GM21786 (cell line): ENCODE measurements around the gene NCAN.
"Not testable (repeated sequence)": the region's sequence is repeated elsewhere in the genome, so short reads cannot be mapped to it uniquely, and the experiment has no call there.

Experiments
- ATAC-seq: cut with Tn5 transposase; IDR thresholded peaks from one replicate; pipeline ENCODE4 v1.9.1; 2021; ENCODE audit not compliant: unreplicated experiment

NCAN gene

DNA sequence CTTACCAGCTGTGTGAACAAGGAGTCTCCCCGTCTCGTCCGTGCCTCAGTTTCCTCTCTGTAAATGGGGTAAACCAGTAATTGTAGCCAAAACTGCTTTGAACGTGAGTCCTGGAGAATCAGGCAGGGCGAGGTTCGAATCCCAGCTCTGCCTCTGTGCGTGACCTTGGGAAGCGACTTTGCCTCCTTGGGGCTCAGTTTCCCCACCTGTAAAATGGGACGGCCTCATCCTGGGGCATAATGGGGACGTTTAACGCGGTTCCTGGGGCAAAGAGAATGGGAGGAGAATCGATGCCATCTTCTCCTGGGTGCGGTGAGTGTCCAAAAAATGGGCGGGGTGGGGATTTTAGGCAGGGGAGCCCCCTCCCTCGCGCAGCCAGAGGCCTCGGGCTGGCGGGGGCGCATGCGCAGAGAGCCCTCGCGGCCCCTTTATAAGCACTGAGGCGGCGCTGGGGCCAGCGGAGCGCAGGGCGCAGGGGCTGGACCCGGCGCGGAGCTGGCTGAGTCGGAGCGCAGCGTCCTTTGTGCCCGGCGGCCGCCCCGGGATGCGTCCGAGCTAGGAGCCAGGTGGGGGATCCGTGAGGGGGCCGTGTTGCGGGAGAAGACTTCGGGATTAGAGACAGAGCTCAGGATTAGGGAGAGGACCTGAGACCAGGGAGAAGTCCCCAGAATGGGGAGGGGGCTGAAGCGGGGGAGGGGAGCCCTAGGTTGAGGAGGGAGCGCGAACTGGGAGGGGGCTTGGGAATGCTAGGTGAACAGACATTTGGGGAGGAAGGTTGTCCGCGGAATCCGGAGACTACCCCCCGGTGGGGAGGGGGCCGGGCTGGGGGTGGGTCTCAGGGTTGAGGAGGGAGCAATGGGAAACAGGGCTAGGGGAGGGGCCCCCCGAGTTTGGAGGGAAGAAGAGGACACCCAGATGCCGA is at the start of gene NCAN:
NCAN (plus strand) TSS at position 460 of the 922 bp plus-strand sequence. CDS start 4,996 bp downstream, outside the sequence.
- ATAC-seq, result no peak

DNA sequence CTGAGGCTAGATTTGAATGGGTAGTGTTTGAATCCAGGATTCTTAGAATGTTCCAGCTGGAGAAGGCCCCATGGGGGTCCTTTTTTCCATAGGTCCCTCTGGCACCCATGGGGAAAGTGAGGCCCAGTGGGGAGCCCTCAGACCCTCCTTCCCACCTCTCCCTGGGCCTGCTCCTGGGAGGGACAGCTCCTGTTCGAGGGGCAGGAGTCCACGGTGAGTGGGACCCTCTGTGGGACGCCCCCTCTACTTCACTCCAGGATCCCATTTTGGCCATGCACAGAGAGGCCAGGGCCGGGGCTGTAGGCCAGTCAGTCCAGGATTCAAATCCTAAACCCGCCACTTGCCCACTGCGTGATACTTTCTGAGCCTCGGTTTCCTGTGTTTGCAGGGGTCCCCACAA is 49.3 kb upstream of the NCAN start:
- no peak for ATAC-seq

DNA sequence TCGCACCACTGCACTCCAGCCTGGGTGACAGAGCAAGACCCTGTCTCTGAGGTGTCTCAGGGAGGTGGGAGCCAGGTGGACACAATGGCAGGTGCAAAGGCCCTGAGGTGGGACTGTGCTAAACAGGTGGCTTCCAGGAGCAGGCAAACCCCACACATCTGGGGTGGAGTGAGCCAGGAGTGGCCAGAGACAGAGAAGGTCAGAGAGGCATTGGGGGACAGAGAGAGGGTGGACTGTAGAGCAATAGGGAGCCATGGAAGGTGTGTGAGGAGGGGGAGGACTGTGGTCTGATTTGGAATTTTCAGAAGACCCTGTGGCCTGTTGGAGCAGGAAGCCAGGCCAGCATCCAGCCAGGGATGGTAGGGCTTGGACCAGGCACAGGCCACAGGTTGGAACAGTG is 46.4 kb upstream of the NCAN start:
- no peak for ATAC-seq

DNA sequence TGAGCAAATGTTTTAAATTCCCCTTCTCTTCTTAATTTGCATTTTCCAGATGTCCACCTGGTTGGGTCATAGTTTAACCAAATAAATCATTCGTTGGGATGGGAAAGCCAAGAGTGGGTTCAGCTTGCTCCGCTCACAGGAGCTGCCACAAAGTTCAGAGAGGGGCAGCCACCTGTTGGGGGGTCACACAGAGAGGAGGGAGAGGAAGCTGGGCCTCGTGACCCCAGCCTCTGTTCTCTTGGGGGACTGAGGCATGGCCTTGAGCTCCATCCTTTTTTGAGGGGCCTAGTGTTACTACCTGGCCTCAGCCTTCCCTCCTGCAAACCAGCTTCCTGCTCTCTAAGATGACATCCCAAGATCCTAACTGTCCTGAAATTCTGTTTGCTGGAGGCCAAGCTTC is 44.1 kb upstream of the NCAN start:
- ATAC-seq, result no peak

DNA sequence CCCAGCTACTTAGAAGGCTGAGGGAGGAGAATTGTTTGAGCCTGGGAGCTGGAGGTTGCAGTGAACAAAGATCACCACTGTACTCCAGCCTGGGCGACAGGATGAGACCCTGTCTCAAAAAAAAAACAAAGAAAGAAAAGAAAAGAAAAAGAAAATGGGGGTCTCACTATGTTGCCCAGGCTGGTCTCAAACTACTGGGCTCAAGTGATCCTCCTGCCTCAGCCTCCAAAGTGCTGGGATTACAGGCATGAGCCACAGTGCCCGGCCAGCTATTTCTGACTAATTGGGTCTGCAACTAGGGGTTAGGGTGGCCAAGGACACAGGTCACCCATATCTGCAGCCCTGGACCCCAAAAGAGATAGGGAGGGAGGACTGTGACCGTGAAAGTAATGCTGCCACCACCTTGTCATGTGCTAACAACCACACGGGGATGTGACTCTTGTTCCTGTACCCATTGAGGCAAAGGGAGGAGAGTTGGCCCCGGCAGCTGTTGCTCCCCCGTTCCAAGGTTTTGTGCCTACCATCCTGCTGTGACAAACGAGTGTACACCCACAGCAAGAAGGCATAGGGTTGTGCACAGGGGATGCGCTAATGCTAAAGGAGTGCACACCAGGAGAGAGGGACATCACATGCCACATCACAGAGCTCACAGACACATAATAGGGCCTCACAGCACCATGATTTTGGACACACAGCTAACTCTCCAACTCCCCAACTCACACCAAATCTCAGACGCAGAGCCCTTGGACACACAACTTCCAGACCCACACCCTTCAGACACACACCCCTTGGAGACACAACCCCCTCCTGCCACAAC is 42.3 kb upstream of the NCAN start:
- ATAC-seq, result no peak

DNA sequence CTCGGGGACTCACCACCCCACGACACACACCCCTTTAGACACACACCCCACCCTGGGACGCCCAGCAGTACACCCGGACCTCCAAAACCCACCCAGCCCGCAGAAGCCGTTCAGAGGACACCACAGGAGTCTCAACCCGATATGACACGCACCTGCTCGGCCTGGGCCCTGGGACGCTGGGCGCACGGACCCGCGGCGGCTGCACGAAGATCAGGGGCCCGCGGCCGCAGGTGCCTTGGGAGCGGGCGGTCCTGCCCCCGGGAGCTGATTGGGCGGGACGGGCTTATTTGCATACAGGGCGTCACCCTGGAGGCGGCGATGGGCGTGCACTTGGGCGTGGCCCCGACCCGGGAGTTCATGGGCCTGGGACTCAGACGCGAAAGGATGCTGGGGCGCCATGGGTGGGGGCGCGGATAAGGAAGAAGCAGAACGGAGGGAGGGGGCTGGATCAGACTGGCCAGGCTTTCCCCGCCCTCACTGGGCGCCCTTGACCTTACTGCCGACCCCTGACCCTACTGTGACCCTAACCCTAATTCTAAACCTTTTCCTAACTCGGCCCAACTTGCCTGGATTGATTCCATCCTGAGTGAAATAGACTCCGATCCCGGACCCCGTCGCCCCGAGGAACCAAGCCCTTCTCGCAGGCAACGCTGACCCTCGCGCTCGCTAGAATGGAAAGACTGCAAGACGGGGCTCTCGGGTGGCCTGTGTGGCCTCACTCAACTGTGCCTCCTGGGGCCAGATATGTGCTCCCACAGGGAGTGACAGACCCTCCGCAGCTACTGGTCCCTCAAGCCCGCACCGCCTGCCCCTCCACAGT is 41.5 kb upstream of the NCAN start, which contains the start of gene MEF2B:
MEF2B (minus strand) TSS at position 211 of the 820 bp plus-strand sequence. CDS start 19,528 bp downstream, outside the sequence.
- ATAC-seq, result peak; percentile 75

DNA sequence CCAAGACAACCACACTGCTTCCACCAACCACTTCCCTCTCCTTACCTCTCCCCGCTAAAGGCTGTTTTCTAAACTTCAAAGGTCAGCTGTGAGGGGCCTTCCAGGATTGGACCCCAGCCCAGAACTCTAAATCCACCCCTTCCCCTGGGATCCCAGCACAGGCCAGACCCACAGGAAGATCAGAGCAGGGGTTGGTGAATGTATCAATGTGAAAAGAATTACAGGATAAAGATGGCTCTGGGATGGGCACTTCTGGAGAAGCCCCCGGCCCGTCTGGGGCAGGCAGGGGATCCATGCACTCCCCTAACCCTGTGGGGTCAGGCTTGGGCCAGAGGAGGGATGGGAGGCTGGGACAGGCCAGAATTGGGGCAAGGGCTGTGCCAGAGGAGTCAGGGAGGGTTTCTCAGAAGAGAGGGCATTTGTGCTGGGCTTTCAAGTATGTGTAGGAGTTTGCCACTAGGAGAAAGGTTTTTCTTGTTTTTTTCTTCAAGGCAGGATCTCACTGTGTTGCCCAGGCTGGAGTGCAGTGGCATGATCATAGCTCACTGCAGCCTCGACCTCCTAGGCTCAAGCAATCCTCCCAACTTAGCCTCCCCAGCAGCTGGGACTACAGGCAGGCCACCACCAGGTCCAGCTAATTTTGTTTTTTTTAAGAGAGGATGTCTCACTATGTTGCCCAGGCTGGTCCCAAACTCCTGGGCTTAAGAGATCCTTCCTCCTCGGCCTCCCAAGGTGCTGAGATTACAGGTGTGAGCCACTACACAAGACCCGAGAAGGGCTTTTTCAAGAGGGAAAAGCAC is 40.7 kb upstream of the NCAN start:
- ATAC-seq, result no peak

DNA sequence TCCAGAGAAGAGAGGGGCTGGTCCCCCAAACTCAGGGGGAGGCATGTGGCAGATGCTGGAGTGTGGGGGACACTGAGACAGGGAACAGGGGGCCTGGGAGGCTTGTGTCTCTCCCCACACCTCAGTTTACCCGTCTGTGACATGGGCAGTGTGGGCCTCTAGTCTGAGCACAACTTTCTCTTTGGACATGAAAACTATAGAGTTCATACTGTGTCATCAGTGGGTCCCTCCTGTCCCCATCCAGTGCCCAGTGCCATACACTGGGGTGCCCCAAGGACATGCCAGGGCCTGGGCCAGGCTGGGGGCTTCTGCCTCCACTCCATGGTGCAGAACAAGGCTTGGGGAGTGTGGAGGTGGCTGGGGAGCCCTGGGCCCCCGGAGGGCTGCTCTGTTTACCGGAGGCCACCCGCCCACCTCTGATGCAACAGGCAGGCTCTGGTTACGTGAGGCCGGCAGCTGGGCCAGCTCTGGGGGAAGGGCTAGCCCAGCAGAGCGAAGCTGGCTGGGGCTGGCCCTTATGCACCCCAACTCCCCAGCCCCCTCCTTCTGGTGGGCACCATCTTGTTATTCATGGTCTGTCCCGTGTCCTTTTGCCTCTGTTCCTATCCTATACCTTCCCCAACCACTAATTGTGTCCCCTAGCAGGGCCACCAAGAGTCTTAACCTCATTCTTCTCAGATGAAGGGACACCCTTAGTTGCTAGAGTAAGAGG is 39.8 kb upstream of the NCAN start:
- ATAC-seq, result no peak

DNA sequence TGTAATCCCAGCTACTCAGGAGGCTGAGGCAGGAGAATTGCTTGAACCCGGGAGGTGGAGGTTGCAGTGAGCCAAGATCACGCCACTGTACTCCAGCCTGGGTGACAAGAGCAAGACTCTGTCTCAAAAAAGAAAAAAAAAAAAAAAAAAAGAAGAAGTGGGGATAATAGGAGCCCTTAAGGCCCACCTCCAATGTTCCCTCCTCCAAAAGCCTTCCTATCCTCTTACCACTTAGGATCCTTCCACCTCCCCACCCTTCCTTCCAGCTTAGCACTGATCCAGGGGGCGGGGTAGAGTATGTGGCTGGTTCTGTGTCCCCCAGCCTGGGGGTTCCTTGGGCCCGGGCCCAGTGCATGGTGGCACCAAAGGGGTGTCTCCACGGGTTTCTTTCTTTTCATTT is 38.5 kb upstream of the NCAN start:
- ATAC-seq, result not testable (repeated sequence)

DNA sequence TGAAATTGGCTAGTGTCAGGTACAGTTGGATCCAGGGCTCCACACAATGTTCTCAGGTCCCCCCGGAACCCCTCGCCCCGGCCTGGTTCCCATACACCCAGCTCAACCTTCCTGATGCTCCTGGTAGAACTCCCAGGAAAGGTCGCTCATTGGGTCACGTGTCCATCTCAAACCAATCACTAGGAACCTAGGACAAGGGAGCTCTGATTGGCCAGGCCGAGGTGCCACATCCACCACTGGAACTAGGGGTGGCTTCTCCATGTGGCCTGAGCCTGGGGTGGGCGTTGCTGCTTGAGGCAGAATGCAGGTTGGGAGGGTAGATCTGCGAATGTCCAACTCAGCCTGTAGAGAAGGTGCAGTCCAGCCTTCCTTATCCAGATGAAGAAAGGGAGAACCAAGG is 34.8 kb upstream of the NCAN start:
- no peak for ATAC-seq

DNA sequence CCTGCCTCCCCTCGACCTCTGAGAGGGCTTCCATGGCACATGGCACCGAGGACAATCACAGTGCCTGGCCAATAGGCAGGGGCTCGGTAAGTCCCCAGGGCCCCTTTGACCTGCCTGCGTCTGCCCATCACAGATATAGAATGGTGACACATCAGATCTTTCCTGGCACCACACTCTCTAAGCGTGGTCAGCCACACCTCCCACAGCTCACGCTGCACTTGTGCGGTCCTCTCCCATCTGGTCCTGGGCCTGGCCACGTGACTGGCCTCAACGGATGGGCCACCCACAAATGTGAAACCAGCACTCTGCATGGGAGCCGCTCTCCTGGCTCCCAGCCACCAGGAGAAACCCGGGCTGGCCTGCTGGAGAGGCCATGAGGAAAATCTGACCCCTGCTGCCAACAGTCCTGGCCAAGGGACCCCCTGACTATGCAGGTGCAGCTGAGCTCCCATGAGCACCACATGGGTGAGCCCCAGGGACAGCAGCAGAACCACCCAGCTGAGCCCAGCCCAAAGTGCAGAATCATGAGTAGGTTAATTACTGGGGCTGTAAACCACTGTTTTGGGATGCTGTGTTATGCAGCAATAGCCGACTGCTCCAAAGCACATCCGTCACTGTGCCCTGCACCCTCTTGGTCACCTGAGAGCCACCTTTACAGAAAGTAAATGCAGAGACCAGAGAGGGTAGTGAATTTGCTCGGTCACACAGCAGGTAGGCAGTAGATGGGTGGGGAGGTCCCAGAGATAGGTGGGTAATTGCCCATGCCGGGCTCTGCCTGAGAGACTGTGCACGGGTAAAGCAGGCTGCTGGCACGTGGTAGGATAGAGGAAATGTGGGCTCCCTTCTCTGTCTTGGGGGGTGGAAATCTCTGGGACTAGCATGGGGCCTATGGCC is 32.0 kb upstream of the NCAN start:
- no peak for ATAC-seq

DNA sequence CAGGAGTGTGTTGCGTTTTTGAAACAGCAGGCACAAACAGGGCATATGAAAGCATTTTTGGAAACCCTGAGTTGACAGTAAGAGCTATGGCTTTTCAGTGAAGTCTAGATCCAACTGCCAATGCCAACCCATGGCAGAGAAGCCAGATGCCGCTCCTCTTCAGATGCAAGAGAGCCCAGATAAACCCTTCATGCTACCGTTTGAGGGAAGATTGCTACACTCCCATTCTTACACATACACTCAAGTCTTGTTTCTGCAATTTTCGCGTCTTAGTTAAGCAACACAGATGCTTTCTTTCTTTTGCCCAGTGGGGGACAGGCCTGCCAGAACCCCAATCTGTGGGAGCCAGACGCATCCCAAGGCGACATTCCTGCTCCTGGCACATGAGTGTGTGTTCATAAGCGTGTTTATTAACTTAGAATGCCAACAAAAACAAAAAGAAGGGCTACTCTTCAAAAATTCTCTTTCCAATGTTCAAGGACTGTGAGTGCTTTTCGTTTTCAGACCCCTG is 30.2 kb upstream of the NCAN start:
- no peak for ATAC-seq

DNA sequence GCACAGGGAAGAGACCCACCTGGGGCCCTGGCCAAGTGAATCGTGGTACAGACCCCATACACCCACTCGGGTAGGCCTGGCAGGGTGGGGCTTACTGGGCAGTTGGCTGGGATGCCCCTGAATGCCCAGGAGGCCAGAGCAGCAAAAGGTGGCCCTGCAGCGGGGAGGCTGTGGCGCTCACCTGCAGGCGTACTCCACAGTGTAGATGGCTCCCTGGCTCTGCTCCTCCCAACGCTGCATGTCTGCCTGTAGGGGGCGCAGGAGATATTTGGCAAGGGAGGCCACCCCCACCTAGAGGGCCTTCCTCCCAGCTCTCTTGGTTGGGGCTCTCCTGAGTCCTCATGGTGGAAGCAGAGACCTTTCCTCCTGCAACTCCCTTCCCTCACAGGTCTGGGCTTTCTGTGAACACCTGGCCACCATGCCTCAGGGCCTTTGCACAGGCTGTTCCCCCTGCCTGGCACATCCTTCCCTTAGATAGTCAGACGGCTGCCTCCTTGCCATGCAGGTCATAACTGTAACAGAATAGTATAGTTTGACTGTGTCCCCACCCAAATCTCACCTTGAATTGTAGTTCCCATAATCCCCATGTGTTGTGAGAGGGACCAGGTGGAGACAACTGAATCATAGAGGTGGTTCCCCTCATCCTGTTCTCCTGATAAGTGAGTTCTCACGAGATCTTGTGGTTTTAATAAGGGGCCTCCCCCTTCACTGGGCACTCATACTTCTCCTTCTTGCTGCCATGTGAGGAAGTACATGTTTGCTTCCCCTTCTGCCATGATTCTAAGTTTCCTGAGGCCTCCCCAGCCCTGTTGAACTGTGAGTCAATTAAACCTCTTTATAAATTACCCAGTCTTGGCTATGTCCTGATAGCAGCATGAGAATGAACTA is 25.7 kb upstream of the NCAN start:
- no peak for ATAC-seq

DNA sequence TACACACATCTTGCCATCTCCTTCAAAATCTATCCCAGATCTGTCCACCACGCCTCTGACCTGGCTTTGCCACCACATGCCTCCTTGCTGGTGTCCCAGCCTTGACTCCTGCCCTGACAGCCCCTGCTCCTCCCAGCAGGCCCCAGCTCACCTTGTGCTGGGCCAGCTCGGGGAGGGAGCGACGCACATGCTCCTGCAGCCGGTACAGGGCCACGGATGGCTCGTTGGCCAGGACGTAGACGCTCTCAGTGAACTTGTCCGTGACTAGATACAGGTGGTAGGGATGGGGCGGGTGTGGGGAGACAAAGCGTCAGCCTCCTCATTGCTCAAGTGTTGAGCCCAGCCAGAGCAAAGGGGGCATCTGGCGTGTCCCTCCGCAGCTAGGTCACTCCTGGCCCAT is 25.0 kb upstream of the NCAN start:
- no peak for ATAC-seq

DNA sequence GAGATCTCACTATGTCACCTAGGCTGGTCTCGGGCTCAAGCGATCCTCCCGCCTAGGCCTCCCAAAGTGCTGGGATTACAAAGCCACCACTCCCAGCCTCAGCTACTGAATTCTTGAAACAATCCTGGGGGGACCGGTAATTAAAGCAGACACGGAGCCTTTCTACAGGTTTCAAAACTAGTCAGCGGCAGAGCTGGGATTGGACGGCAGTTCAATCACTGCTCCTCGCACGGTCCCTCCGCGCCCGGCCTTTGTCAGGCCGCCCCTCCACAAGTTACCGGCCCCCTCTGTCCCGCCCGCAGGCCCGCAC is 20.0 kb upstream of the NCAN start:
- ATAC-seq, result no peak

DNA sequence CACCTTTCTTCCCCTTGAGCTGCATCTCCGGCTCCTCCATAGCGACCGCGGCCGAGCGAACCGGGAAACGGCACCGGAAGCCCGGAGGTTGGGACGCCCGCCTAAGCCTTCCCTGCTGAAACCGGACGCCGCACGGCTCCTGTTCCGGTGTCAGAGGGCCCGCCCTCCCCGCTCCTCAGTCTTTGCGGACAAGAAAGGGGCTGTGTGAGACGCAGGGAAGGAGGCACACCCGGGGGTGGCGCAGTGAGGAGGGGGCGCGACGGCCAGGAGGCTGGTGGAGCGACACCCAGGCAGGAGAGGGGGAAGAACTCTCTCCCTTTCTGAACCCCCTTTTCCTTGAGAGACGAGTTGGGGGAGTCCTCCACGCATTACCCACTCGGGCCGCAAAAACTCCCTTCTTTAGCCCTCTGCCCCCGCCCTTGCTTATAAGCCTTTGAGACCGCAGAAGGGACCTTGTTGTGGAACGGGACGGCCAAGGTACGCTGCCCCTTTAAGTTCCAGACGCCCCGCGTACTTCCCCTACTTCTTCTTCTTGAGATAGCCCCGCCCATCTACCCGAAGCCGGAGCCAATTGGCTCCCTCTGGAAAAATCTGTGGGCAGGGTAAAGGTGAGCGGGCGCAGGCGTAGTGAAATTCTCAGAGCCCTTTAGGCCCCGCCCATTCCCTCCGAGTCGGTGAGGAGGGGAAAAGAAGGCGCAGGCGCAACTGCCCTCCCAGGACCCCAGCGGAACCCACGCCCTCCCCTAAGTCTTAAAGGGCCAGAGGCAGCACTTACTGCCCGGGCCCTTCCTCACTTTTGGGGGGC is 19.5 kb upstream of the NCAN start, which contains the start of the genes BORCS8 and RFXANK:
BORCS8 (minus strand) TSS at position 75 of the 805 bp plus-strand sequence; CDS start at position 40, 35 bp downstream.
RFXANK (plus strand) TSS at position 181 of the 805 bp plus-strand sequence. CDS start 1,689 bp downstream, outside the sequence.
- ATAC-seq, result peak; percentile 84
